A673 (cell line): ENCODE data around the gene ADAM12.

ENCODE experiments used
- CTCF ChIP-seq: fragments of 300-800, 200-600 bp; sonication (generic); conservative IDR thresholded peaks from 2 replicates; pipeline ENCODE4 v1.5.1; 2017; ENCODE audit warnings: low read depth, mild to moderate bottlenecking, antibody characterized with exemption, low read length, moderate library complexity, mixed read lengths
- EZH2 ChIP-seq: fragments of 200-600 bp; sonication (generic); IDR thresholded peaks from 2 replicates; pipeline ENCODE4 v1.6.1; 2017; ENCODE audit warnings: borderline replicate concordance, low read depth, mild to moderate bottlenecking, mixed read lengths, antibody characterized with exemption, low read length; ENCODE audit not compliant: poor library complexity, severe bottlenecking

- TF ChIP-seq CTCF, result no peak
- no peak for TF ChIP-seq EZH2
Measured at GRCh38 chr10:126186766-126187165, 201.5 kb downstream of the ADAM12 start.
